GM12878 (cell line): Measurements from ENCODE around the gene MARS2.

ENCODE experiments used
- CTCF ChIP-seq, 3 experiments: IDR thresholded peaks in 2 of 3; conservative IDR thresholded peaks in 1 of 3; 2 replicates each; pipeline ENCODE4 v1.5.1; 2011; ENCODE audit warnings: low read depth in 3 of 3, low read length in 3 of 3, mild to moderate bottlenecking in 3 of 3, control low read depth in 2 of 3, moderate library complexity in 2 of 3, inconsistent platforms in 1 of 3, mixed read lengths in 1 of 3; ENCODE audit not compliant: control insufficient read depth in 2 of 3, insufficient read depth in 1 of 3; ENCODE audit errors: extremely low read depth in 1 of 3
- EZH2 ChIP-seq: IDR thresholded peaks from 2 replicates; pipeline ENCODE4 v1.6.1; 2012; ENCODE audit warnings: low read depth, mild to moderate bottlenecking, control low read depth, inconsistent platforms, low read length, borderline replicate concordance; ENCODE audit not compliant: control insufficient read depth
- FOXM1 ChIP-seq: IDR thresholded peaks from 2 replicates; pipeline ENCODE4 v1.6.1; 2012; ENCODE audit warnings: low read depth, mild to moderate bottlenecking, inconsistent platforms, low read length, moderate library complexity
- HDAC6 ChIP-seq: fragments of 200-600 bp; sonication (generic); IDR thresholded peaks from one replicate; pipeline ENCODE4 v1.8.0; 2017; ENCODE audit warnings: antibody characterized with exemption; ENCODE audit not compliant: unreplicated experiment
- IKZF2 ChIP-seq, 2 experiments: fragments of 450-650 bp; IDR thresholded peaks; 2 replicates each; pipeline ENCODE4 v1.6.1; 2017; ENCODE audit warnings: mild to moderate bottlenecking in 2 of 2, moderate library complexity in 2 of 2
- POLR2AphosphoS2 ChIP-seq: IDR thresholded peaks from 2 replicates; pipeline ENCODE4 v1.6.1; 2011; ENCODE audit warnings: low read depth, mild to moderate bottlenecking, low read length, improper control_type of control experiment, moderate library complexity
- RELA ChIP-seq: fragments of 450-650 bp; IDR thresholded peaks from 2 replicates; pipeline ENCODE4 v1.8.0; 2014; ENCODE audit warnings: borderline replicate concordance; ENCODE audit not compliant: partially characterized antibody
- SIN3A ChIP-seq: IDR thresholded peaks from 2 replicates; pipeline ENCODE4 v1.6.1; 2012; ENCODE audit warnings: low read depth, low read length, improper control_type of control experiment
- SMC3 ChIP-seq: IDR thresholded peaks from 2 replicates; pipeline ENCODE4 v1.6.1; 2011; ENCODE audit warnings: low read length, improper control_type of control experiment, borderline replicate concordance
- SREBF2 ChIP-seq: IDR thresholded peaks from 2 replicates; pipeline ENCODE4 v1.6.1; 2012; ENCODE audit warnings: mild to moderate bottlenecking, low read length
- USF2 ChIP-seq: IDR thresholded peaks from 2 replicates; pipeline ENCODE4 v1.6.1; 2011; ENCODE audit warnings: low read depth, low read length, improper control_type of control experiment, borderline replicate concordance
- ZBTB33 ChIP-seq: fragments of 450-650 bp; IDR thresholded peaks from 2 replicates; pipeline ENCODE4 v1.6.1; 2017; ENCODE audit warnings: mild to moderate bottlenecking
- ZNF274 ChIP-seq: IDR thresholded peaks from one replicate; pipeline ENCODE4 v1.8.0; 2011; ENCODE audit not compliant: insufficient read length, insufficient read depth
- ZSCAN29 ChIP-seq: fragments of 450-650 bp; IDR thresholded peaks from 2 replicates; pipeline ENCODE4 v1.6.1; 2017; ENCODE audit warnings: mild to moderate bottlenecking, moderate library complexity

GRCh38 chr2:197677483-197677882 lies 27.7 kb upstream of the MARS2 start:
- TF ChIP-seq ZSCAN29 (no peak), IKZF2 (IDR thresholded peaks at IDR 0.05) (no peak), CTCF (IDR thresholded peaks at IDR 0.05 in 2 of 3, conservative IDR thresholded peaks at IDR 0.05 in 1 of 3; ENCODE audit: control insufficient read depth in 2 of 3, extremely low read depth in 1 of 3, insufficient read depth in 1 of 3, low read depth in 3 of 3, low read length in 3 of 3) (no peak), SIN3A (no peak), RELA (no peak), POLR2AphosphoS2 (no peak), FOXM1 (no peak), HDAC6 (no peak), EZH2 (no peak), SREBF2 (no peak), SMC3 (no peak), USF2 (no peak), ZBTB33 (no peak), ZNF274 (no peak)
